GM23338 (cell line): ENCODE data around the gene PRSS27. TPM values are rescaled to one million over a fixed set of nuclear protein-coding genes. Genes with fewer than 3 reads are reported as not detected.

Source experiments
- ATAC-seq: fragments of 200-7000 bp; cut with Tn5 transposase; 3 replicates; pipeline ENCODE4 v1.9.1; 2020
- DNase-seq: peaks from one replicate; pipeline ENCODE4 v3.0.0-alpha.2; 2015; ENCODE audit warnings: low spot score
- H2AFZ ChIP-seq: fragments of 200-600 bp; sonication (generic); 2 replicates; pipeline ENCODE4 v1.8.0; 2016; ENCODE audit warnings: antibody characterized with exemption, mild to moderate bottlenecking, moderate library complexity
- H3F3A ChIP-seq: fragments of 200-600 bp; sonication (generic); replicated peaks from 2 replicates; pipeline ENCODE4 v1.8.0; 2017; ENCODE audit warnings: antibody characterized with exemption, mixed run types, low read depth
- H3K27ac ChIP-seq: fragments of 200-600 bp; sonication (generic); 2 replicates; pipeline ENCODE4 v1.6.1; 2016; ENCODE audit warnings: low read depth
- H3K27me3 ChIP-seq: fragments of 200-600 bp; sonication (generic); 2 replicates; pipeline ENCODE4 v1.8.0; 2016; ENCODE audit warnings: mild to moderate bottlenecking, mixed run types, moderate library complexity; ENCODE audit not compliant: insufficient read depth
- H3K36me3 ChIP-seq: fragments of 200-600 bp; sonication (generic); 2 replicates; pipeline ENCODE4 v1.8.0; 2016; ENCODE audit warnings: mild to moderate bottlenecking; ENCODE audit not compliant: insufficient read depth
- H3K4me1 ChIP-seq: fragments of 200-600 bp; sonication (generic); 2 replicates; pipeline ENCODE4 v1.8.0; 2016; ENCODE audit warnings: mild to moderate bottlenecking, moderate library complexity; ENCODE audit not compliant: insufficient read depth
- H3K4me2 ChIP-seq: fragments of 200-600 bp; sonication (generic); 2 replicates; pipeline ENCODE4 v1.7.1; 2017; ENCODE audit warnings: mixed run types
- H3K4me3 ChIP-seq: fragments of 200-600 bp; sonication (generic); 2 replicates; pipeline ENCODE4 v1.6.1; 2016; ENCODE audit warnings: mixed run types
- H3K79me2 ChIP-seq: fragments of 200-600 bp; sonication (generic); replicated peaks from 2 replicates; pipeline ENCODE4 v1.8.0; 2017; ENCODE audit warnings: mild to moderate bottlenecking; ENCODE audit not compliant: insufficient read depth
- H3K9me2 ChIP-seq: fragments of 200-600 bp; sonication (generic); 2 replicates; pipeline ENCODE4 v1.8.0; 2017; ENCODE audit not compliant: insufficient read depth
- H4K20me1 ChIP-seq: fragments of 200-600 bp; sonication (generic); replicated peaks from 2 replicates; pipeline ENCODE4 v1.8.0; 2017; ENCODE audit warnings: mild to moderate bottlenecking; ENCODE audit not compliant: insufficient read depth
- H3K27ac Mint-ChIP-seq: 2 replicates; pipeline ENCODE4 v1.8.0; 2020; ENCODE audit warnings: inconsistent platforms, mild to moderate bottlenecking, moderate library complexity, mixed read lengths
- H3K27me3 Mint-ChIP-seq: 3 replicates; pipeline ENCODE4 v1.8.0; 2022; ENCODE audit warnings: low read depth, mild to moderate bottlenecking, moderate library complexity, mixed read lengths, inconsistent platforms; ENCODE audit not compliant: insufficient read depth, poor library complexity
- H3K36me3 Mint-ChIP-seq: 3 replicates; pipeline ENCODE4 v1.8.0; 2021; ENCODE audit warnings: low read depth, mild to moderate bottlenecking, inconsistent platforms, moderate library complexity, mixed read lengths
- H3K4me1 Mint-ChIP-seq: 3 replicates; pipeline ENCODE4 v1.8.0; 2020; ENCODE audit warnings: mild to moderate bottlenecking, inconsistent platforms, mixed read lengths
- H3K4me3 Mint-ChIP-seq: 3 replicates; pipeline ENCODE4 v1.8.0; 2021; ENCODE audit warnings: moderate library complexity, mild to moderate bottlenecking, inconsistent platforms, mixed read lengths
- H3K9me3 Mint-ChIP-seq: 3 replicates; pipeline ENCODE4 v1.8.0; 2020; ENCODE audit warnings: moderate library complexity, mild to moderate bottlenecking, inconsistent platforms, mixed read lengths
- EZH2 ChIP-seq: fragments of 200-600 bp; sonication (generic); IDR thresholded peaks from one replicate; pipeline ENCODE4 v1.8.0; 2017; ENCODE audit warnings: antibody characterized with exemption, mild to moderate bottlenecking, low read depth; ENCODE audit not compliant: unreplicated experiment
- NANOG ChIP-seq: IDR thresholded peaks from 2 replicates; pipeline ENCODE4 v1.6.1; 2016; ENCODE audit warnings: antibody characterized with exemption, borderline replicate concordance
- STAT1 ChIP-seq: IDR thresholded peaks from one replicate; pipeline ENCODE4 v1.6.1; 2016; ENCODE audit warnings: antibody characterized with exemption; ENCODE audit not compliant: unreplicated experiment
- ZNF331 ChIP-seq: fragments of 250-450 bp; sonication (Bioruptor Pico); IDR thresholded peaks from 2 replicates; pipeline ENCODE4 v1.5.0; 2020; ENCODE audit warnings: low read depth, mild to moderate bottlenecking, moderate library complexity
- polyA plus RNA-seq: library from polyadenylated mRNA; unstranded; fragments of >200 nt; fragmentation: Nextera tagmentation; extraction: Ambion mirVana; gene quantifications from 2 replicates; pipeline ENCODE4 v1.2.1, GENCODE V29; 2016
- total RNA-seq: library from RNA; depleted of rRNA; stranded (reverse); fragments of >200 nt; shearing (Covaris generic); gene quantifications from 2 replicates; pipeline ENCODE4 v1.2.3, GENCODE V29; 2014
- TF ChIP-seq, protein P1 (sequence below): IDR thresholded peaks from one replicate; pipeline ENCODE4 v1.6.1; 2018; ENCODE audit warnings: antibody characterized with exemption; ENCODE audit not compliant: unreplicated experiment

Gene PRSS27
- total and polyA plus RNA-seq, 2 experiments from 2014 or later: 0.73 to 1.6 TPM

DNA sequence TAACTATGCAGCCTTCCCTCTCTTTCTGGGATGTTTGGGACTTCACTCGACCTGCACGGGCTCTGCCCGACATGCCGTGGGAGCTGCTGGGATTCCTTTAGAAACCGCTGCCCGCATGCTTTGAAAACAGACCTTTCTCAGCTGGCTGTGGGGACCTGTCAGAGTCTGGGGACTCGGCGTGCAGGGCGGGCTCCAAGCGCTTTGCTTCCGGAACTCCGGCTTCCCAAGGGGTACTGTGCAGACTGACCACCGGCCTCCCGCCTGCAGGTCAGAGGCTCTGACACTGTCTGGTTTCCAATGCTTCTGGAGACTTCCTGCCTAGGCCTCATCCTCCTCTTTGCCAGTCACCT, 11.8 kb downstream of the PRSS27 start:
- TF ChIP-seq, protein P1, sequence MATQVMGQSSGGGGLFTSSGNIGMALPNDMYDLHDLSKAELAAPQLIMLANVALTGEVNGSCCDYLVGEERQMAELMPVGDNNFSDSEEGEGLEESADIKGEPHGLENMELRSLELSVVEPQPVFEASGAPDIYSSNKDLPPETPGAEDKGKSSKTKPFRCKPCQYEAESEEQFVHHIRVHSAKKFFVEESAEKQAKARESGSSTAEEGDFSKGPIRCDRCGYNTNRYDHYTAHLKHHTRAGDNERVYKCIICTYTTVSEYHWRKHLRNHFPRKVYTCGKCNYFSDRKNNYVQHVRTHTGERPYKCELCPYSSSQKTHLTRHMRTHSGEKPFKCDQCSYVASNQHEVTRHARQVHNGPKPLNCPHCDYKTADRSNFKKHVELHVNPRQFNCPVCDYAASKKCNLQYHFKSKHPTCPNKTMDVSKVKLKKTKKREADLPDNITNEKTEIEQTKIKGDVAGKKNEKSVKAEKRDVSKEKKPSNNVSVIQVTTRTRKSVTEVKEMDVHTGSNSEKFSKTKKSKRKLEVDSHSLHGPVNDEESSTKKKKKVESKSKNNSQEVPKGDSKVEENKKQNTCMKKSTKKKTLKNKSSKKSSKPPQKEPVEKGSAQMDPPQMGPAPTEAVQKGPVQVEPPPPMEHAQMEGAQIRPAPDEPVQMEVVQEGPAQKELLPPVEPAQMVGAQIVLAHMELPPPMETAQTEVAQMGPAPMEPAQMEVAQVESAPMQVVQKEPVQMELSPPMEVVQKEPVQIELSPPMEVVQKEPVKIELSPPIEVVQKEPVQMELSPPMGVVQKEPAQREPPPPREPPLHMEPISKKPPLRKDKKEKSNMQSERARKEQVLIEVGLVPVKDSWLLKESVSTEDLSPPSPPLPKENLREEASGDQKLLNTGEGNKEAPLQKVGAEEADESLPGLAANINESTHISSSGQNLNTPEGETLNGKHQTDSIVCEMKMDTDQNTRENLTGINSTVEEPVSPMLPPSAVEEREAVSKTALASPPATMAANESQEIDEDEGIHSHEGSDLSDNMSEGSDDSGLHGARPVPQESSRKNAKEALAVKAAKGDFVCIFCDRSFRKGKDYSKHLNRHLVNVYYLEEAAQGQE: no peak
- TF ChIP-seq STAT1 (no peak), ZNF331 (CRISPR knock-in tag) (no peak), EZH2 (no peak)
- ATAC-seq: no peak
- no peak overlapping the region for H3K27ac ChIP-seq
- H3K4me3 ChIP-seq: no peak overlapping the region
- H3K27me3 ChIP-seq: no peaks in the 10 kb centered on the region
- H3K79me2 ChIP-seq: no peaks in the 10 kb centered on the region
- no peaks in the 10 kb centered on the region for H3K4me1 ChIP-seq
- Mint-ChIP-seq H3K4me1 (no peaks in the 10 kb centered on the region), H3K4me3 (no peak overlapping the region), H3K27me3 (peaks cover 8% of the 10 kb centered on the region), H3K9me3 (no peaks in the 10 kb centered on the region), H3K27ac (no peak overlapping the region), H3K36me3 (peaks cover 12% of the 10 kb centered on the region; the same call in 2 of the 3 replicates)
- H3K36me3 ChIP-seq: 0 out of 2 replicates have a peak, but pooled peaks cover 5% of the 10 kb centered on the region
- no peak for DNase-seq
- no peaks in the 10 kb centered on the region; the same call in 1 of the 2 replicates for H4K20me1 ChIP-seq
- no peaks in the 10 kb centered on the region for H3K9me2 ChIP-seq
- no peaks in the 10 kb centered on the region; the same call in 1 of the 2 replicates for H3F3A ChIP-seq
- H2AFZ ChIP-seq: no peak overlapping the region
- no peak overlapping the region for H3K4me2 ChIP-seq

DNA sequence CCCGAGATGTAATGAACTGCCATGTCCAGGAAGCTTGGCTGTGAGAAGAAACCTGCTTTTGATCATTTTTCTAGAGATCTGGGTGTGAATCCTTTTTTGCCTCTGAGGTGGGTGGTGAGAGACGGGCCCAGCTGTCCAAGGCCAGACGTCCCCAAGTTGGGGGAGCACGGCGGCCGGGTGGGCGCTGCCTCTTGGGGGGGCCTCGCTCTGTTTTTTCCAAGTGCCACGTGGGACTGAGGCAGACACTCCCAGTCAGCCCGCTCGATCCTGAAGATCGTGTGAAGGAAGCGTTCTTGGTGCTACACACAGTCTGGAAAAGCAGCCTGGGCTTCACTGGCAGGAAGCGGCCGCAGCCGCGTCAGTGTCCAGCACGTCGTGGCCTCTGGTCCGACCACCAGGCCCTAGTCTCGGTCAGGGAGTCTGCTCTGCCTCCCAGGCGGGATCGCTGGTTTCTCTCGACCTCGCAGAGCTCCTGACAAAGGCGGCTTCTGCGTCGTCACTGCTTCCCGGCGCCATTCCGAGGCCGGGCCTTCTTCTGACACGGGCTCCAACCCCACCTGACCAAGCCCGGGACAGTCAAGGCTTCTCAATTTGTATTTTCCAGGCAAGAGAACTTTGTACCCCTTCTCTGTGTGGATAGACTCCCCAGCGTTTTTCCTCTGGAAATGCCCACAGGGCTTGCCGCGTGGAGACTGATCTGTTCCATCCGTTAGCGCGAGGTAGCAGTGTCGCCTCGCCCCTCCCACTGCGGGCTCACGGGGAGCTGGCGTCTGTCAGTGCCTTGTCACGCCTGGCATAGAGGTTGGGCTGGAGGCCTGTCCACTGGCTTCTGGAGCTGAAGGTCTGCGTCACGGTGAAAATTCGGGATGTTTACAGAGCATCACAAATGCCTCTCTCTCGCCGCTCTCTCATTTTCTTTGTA, 12.4 kb downstream of the PRSS27 start:
- Mint-ChIP-seq H3K27ac (no peak overlapping the region), H3K4me3 (no peak overlapping the region), H3K9me3 (no peaks in the 10 kb centered on the region), H3K4me1 (no peaks in the 10 kb centered on the region), H3K27me3 (peaks cover 6% of the 10 kb centered on the region), H3K36me3 (peaks cover 12% of the 10 kb centered on the region; the same call in 2 of the 3 replicates)
- TF ChIP-seq NANOG (no peak), STAT1 (no peak)
- ATAC-seq (no peak), DNase-seq (no peak)
- no peaks in the 10 kb centered on the region; the same call in 1 of the 2 replicates for H3F3A ChIP-seq
- H3K4me1 ChIP-seq: no peaks in the 10 kb centered on the region
- H3K79me2 ChIP-seq: no peaks in the 10 kb centered on the region
- H3K4me3 ChIP-seq: no peak overlapping the region
- H4K20me1 ChIP-seq: no peaks in the 10 kb centered on the region; the same call in 1 of the 2 replicates
- H2AFZ ChIP-seq: no peak overlapping the region
- H3K36me3 ChIP-seq: 0 out of 2 replicates have a peak, but pooled peaks cover 5% of the 10 kb centered on the region
- no peaks in the 10 kb centered on the region for H3K27me3 ChIP-seq
- H3K4me2 ChIP-seq: no peak overlapping the region
- no peak overlapping the region for H3K27ac ChIP-seq
- no peaks in the 10 kb centered on the region for H3K9me2 ChIP-seq
